Measurements from ENCODE around the gene SLC9A9. TPM values are rescaled to one million over a fixed set of nuclear protein-coding genes. Genes with fewer than 3 reads are reported as not detected.

The SLC9A9 gene
- total RNA-seq, 4 donors from 2014 or later = 12.8 to 63.8 (median 33.3) TPM

DNA sequence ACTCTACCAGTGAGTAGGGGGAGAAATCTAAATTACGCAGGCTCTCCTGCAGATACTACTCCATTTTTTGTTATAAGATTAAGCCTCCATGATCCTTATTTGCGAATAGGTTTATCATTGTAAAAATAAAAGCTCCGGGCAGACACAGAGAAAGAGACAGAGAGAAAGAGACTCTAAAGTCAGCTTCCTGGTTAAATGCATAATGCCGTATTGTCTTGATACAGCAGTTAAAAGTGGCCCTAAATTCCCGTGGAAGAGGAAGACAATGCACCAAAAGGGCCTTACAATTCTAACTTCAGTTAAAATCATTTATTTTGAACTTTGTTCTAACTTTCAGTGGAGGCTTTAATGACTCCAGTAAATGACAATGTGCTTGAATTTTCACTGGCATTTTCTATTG lies 98.3 kb downstream of the SLC9A9 start:
- Histone ChIP-seq H3K4me1 (no peaks in the 10 kb centered on the region), H3K9me3 (no peaks in the 10 kb centered on the region), H3K27ac (no peak overlapping the region), H3K27me3 (no peaks in the 10 kb centered on the region), H3K36me3 (no peaks in the 10 kb centered on the region), H3K4me3 (no peak overlapping the region)
- TF ChIP-seq POLR2A (IDR thresholded peaks at IDR 0.05) = no peak
- TF ChIP-seq, protein P1, sequence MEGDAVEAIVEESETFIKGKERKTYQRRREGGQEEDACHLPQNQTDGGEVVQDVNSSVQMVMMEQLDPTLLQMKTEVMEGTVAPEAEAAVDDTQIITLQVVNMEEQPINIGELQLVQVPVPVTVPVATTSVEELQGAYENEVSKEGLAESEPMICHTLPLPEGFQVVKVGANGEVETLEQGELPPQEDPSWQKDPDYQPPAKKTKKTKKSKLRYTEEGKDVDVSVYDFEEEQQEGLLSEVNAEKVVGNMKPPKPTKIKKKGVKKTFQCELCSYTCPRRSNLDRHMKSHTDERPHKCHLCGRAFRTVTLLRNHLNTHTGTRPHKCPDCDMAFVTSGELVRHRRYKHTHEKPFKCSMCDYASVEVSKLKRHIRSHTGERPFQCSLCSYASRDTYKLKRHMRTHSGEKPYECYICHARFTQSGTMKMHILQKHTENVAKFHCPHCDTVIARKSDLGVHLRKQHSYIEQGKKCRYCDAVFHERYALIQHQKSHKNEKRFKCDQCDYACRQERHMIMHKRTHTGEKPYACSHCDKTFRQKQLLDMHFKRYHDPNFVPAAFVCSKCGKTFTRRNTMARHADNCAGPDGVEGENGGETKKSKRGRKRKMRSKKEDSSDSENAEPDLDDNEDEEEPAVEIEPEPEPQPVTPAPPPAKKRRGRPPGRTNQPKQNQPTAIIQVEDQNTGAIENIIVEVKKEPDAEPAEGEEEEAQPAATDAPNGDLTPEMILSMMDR (IDR thresholded peaks at IDR 0.05) = no peak
- DNase-seq = no peak
- intact Hi-C loops (cut with DNase I; ENCODE audit: low total_unique reads) = no loop called here

DNA sequence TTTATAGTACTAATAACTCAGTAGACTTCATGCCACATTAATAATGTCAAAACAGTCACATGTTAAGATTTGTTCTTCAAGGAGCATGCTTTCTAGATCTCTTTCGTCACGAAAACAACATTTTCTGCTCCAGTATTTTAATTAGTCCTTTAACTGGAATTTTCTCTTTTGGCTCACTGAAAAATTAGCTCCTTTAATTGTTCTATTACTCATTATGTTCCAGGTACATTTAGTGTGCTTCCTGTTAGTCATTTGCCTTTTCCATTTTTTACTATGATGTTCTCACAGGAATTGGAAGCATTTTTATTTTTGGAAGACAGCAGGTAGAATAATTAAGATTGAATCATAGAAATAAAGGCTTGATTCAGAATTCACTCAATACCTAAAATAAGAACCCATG lies 111.2 kb downstream of the SLC9A9 start:
- Histone ChIP-seq H3K4me1 (no peaks in the 10 kb centered on the region), H3K36me3 (no peaks in the 10 kb centered on the region), H3K27ac (no peak overlapping the region), H3K27me3 (no peaks in the 10 kb centered on the region), H3K4me3 (no peak overlapping the region), H3K9me3 (peaks cover 0 to 3% of the 10 kb centered on the region in 2 donors)
- TF ChIP-seq POLR2A (IDR thresholded peaks at IDR 0.05) = no peak
- TF ChIP-seq, protein P1 (IDR thresholded peaks at IDR 0.05) = no peak
- intact Hi-C loops (cut with DNase I; ENCODE audit: low total_unique reads) = no loop called here
- no peak for DNase-seq

DNA sequence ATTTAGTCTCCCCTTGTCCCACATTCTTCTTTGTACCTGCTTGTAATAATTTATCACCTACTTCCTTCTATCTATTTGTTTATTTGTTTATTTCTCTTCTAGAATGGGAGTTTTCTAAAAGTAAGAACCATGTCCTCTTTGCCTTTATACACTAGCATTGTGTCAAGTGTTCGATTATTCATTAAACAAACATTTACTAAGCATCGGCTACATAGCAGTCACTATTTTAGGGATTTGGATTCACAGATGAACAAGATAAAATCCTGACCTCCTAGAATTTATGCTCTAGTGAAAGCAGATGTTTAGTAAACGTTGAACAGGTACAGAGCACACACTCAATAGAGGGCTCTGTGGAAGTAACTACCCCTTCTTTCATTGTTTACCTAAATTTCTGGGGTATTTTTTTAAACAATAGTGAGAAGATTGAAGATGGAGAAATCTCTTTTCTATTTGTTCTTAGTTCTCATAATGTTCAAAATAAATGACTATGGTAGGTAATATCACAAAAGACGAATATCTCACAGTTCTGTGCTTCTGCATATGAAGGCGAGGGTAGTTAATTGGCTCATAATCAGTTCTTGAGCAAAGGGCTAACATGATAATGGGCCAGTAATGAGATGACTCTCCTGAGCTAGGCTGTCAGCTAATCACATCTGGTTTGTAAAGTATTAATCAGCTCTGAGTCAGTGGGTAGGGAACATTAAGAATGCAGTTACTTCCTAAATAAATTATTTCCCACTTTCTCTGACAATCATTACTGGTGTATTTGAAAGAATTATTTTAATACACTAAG lies 111.9 kb downstream of the SLC9A9 start:
- H3K4me1 ChIP-seq = no peaks in the 10 kb centered on the region
- no peak overlapping the region for H3K27ac ChIP-seq
- TF ChIP-seq, protein P1 (IDR thresholded peaks at IDR 0.05) = no peak
- TF ChIP-seq POLR2A (IDR thresholded peaks at IDR 0.05) = no peak
- H3K27me3 ChIP-seq = no peaks in the 10 kb centered on the region
- intact Hi-C loops (cut with DNase I; ENCODE audit: low total_unique reads) = no loop called here
- peaks cover 0 to 3% of the 10 kb centered on the region in 2 donors for H3K9me3 ChIP-seq
- no peak overlapping the region for H3K4me3 ChIP-seq
- H3K36me3 ChIP-seq = no peaks in the 10 kb centered on the region
- DNase-seq = no peak

DNA sequence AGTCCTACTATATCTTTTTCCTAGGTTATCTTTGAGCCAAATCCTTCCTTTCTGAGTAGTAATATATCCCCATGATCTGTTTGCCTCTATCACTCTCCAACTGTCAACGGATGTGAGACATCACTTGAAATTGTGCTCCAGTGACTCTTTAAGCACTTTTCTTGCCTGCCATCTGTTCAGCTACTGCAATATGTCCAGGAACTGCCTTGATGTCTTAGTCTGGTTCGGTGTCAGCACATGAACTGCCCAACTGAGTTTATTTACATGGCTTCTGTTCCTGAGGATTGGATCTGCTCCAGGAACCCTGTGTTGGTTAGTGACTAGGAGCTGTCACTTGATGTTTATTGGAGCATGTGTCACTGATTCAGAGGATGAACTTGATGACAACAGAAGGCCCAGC lies 116.5 kb downstream of the SLC9A9 start:
- H3K4me1 ChIP-seq = no peaks in the 10 kb centered on the region
- TF ChIP-seq, protein P1 (IDR thresholded peaks at IDR 0.05) = no peak
- TF ChIP-seq POLR2A (IDR thresholded peaks at IDR 0.05) = no peak
- intact Hi-C loops (cut with DNase I; ENCODE audit: low total_unique reads) = no loop called here
- H3K4me3 ChIP-seq = no peak overlapping the region
- H3K9me3 ChIP-seq = no peaks in the 10 kb centered on the region
- H3K27me3 ChIP-seq = no peaks in the 10 kb centered on the region
- no peaks in the 10 kb centered on the region for H3K36me3 ChIP-seq
- no peak overlapping the region for H3K27ac ChIP-seq
- DNase-seq = no peak

DNA sequence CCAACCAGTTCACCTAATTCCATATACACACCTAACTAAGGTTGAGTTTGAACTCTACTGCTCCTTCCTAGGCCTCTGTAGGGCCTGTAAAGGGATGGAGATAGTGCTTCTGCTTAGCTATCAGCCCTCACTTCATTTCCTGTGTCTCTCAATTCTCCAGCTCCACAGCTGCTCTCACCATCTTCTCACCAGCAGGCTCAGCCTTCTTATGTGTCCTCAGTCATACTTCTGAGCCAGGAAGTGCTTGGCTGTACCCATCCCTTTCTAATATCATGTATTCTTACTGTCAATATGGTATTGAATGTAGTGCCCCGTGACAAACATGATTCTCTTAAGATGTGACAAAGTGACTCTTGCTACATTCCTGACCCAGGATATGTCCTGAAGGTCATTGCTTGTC lies 116.9 kb downstream of the SLC9A9 start:
- H3K27me3 ChIP-seq = no peaks in the 10 kb centered on the region
- no peaks in the 10 kb centered on the region for H3K4me1 ChIP-seq
- DNase-seq = no peak
- no peak for TF ChIP-seq POLR2A (IDR thresholded peaks at IDR 0.05)
- TF ChIP-seq, protein P1 (IDR thresholded peaks at IDR 0.05) = no peak
- no peaks in the 10 kb centered on the region for H3K36me3 ChIP-seq
- no peak overlapping the region for H3K27ac ChIP-seq
- no peak overlapping the region for H3K4me3 ChIP-seq
- intact Hi-C loops (cut with DNase I; ENCODE audit: low total_unique reads) = no loop called here
- H3K9me3 ChIP-seq = no peaks in the 10 kb centered on the region

Measured in uterus (tissue), 4 donors.